Activated T-helper 1 cell treated with anti-CD3 and anti-CD28 coated beads, Interleukin-12 subunit alpha, Interleukin-12 subunit beta, Interleukin-2, Interleukin-4 antibody, amounts not matched to agents 30 ng/mL and 10 ng/mL and 1 ng/mL, durations not matched to agents 14 hours and 24 hours and 36 hours (primary cell): ENCODE data around the gene GREB1. TPM values are rescaled to one million over a fixed set of nuclear protein-coding genes. Genes with fewer than 3 reads are reported as not detected.
A peak's percentile ranks its signal among the peaks of the same experiment; 100 is the strongest.

Experiments
- DNase-seq: peaks from one replicate; pipeline ENCODE4 v3.0.0; 2021; ENCODE audit warnings: low spot score
- H3K27ac Mint-ChIP-seq: one replicate; pipeline ENCODE4 v1.8.0; 2021; ENCODE audit warnings: mild to moderate bottlenecking, mixed read lengths
- H3K27me3 Mint-ChIP-seq: one replicate; pipeline ENCODE4 v1.8.0; 2022; ENCODE audit warnings: mild to moderate bottlenecking, moderate library complexity, mixed read lengths; ENCODE audit not compliant: insufficient read depth
- H3K36me3 Mint-ChIP-seq: one replicate; pipeline ENCODE4 v1.8.0; 2021; ENCODE audit warnings: low read depth, mixed read lengths
- H3K4me1 Mint-ChIP-seq: one replicate; pipeline ENCODE4 v1.8.0; 2021; ENCODE audit warnings: low read depth, mixed read lengths
- H3K4me3 Mint-ChIP-seq: one replicate; pipeline ENCODE4 v1.8.0; 2021; ENCODE audit warnings: mild to moderate bottlenecking, moderate library complexity, mixed read lengths
- H3K9me3 Mint-ChIP-seq: one replicate; pipeline ENCODE4 v1.8.0; 2021; ENCODE audit warnings: mixed read lengths
- intact Hi-C: fragments of 100-400 bp; cut with micrococcal nuclease; formaldehyde crosslinking; loops from one replicate; pipeline ENCODE4 v1.15.1; 2024
- total RNA-seq: library from RNA; stranded (reverse); gene quantifications from 2 replicates; pipeline ENCODE4 v1.2.3, GENCODE V29; 2022

Gene GREB1
- total RNA-seq, 1 donor from 2014 or later: 0.41 TPM

DNA sequence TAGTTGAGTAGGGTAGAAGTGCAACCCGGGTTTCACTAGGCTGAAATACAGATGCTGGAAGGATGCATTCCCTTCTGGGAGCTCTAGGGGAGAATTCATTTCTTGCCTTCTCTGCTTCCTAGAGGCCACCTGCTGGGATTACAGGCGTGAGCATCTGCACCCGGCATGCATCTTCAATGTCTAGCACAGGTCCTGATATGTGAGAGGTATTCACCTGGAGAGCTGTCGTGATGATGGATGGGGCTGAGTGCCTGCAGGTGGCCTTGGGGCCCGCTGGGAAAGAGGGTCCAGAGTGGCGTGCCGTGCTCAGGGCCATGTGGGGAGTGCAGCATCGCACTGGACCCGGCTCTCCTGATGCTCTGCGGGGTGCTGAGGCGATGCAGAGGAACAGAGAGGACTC is 142.8 kb downstream of the GREB1 start:
- H3K27me3 Mint-ChIP-seq: peaks cover 47% of the 10 kb centered on the region

DNA sequence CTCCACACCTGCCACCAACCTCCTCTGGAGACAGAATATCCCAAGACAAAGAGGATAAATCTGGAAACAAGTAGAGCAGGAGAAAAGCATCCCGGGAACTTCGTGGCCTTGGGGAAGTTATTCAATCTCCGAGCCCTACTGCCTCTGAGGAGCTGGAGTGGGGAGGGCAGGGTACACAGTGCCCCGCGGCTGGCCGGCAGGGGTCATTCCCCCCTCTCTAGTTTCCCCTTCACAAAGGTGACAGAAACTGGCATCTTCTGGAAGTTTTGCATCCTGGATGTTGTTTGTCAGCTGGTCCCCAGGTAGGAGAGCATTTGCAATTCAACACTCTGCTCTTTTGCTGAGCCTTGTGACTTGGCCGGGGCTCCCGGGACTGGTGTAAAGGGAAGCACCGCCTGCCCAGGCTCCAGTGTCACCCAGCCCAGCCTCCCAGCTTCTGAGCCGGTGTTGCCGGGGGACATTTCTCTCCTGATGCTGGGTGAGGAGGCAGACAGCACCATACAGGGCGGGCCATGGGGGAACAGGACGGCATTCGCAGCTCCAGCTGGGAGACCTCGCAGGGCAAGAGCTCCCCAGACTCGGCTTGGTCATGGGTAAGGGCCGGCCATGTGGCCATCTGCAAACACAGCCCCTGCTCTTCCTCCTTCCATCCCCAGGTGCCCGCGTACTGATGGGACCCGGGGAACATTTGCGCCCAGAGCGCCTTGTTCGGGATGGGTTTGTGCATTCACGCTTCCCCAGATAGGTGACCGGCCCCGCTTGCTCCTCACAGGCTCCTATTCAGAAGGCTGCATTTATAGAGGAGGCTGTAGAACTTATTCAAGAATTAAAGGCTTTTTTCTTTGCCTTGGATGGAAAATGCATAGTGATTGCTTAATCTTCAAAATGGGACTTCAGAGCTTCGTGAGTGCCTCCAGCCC is 143.6 kb downstream of the GREB1 start:
- Mint-ChIP-seq H3K27ac (no peak overlapping the region), H3K9me3 (no peaks in the 10 kb centered on the region), H3K4me1 (no peaks in the 10 kb centered on the region), H3K36me3 (no peaks in the 10 kb centered on the region), H3K27me3 (peaks cover 45% of the 10 kb centered on the region), H3K4me3 (no peak overlapping the region)
- DNase-seq: no peak
- intact Hi-C loops: no loop called here

More for the DNA sequence above, 142.8 kb downstream of the GREB1 start:
- no peaks in the 10 kb centered on the region for H3K9me3 Mint-ChIP-seq
- no peak overlapping the region for H3K27ac Mint-ChIP-seq
- no peaks in the 10 kb centered on the region for H3K36me3 Mint-ChIP-seq
- no peak overlapping the region for H3K4me3 Mint-ChIP-seq
- intact Hi-C loops: no loop called here
- no peak for DNase-seq
- H3K4me1 Mint-ChIP-seq: no peaks in the 10 kb centered on the region

DNA sequence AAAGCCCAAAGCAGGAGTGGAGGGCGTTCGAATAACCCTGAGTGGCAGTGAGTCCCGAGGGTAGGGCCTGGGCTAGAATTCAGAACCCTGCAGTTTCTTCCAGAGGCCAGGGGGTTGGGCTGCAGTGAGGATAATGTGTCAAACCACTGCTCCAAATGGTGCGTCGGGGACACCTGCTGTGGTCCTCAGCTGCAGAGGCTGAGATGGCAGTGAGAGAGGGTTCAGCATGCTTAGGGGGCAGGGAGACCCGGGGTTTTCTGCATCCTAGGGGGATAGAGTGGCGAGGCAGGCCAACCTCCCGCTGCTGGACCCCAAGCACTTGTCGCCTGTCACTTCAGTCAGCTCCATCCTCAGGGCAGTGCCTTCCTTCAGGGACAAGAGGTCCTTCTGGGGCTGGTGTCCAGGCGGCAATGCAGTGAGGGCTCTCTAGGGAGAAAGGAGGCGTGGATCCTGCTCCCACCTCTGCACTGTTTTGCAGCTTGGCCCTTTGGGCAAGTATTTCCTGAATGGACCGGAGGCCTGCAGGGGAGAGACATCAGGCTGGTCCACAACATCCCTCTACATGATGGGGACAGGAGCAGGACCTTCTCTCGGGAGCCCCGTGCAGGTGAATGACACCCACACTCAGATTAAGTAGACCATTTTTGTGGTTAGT is 144.6 kb downstream of the GREB1 start:
- no peak for DNase-seq

DNA sequence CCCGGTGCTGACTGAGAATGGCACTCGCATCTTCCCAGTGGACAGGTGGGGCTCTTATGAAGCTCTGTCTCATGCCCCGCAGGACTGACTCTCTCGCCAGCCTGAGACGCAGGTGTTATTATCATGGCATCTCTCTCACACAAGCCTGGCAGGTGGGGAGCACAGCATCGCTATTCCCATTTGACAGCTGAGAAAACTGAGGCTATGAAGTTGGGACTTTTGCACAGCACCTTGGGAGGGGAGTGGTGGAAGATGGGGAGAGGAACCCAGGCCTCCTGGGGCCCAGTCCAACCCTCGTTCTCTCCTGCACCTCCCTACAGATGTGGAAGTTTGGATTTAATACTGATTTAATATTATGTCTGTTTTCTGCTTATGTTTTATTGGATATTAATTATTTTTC is 145.2 kb downstream of the GREB1 start:
- H3K9me3 Mint-ChIP-seq: no peaks in the 10 kb centered on the region
- intact Hi-C loops: no loop called here
- no peaks in the 10 kb centered on the region for H3K36me3 Mint-ChIP-seq
- no peak for DNase-seq
- H3K4me3 Mint-ChIP-seq: no peak overlapping the region
- no peaks in the 10 kb centered on the region for H3K4me1 Mint-ChIP-seq
- peaks cover 49% of the 10 kb centered on the region for H3K27me3 Mint-ChIP-seq
- H3K27ac Mint-ChIP-seq: no peak overlapping the region

More for the DNA sequence above, 144.6 kb downstream of the GREB1 start:
- Mint-ChIP-seq H3K9me3 (no peaks in the 10 kb centered on the region), H3K4me1 (no peaks in the 10 kb centered on the region), H3K27ac (no peak overlapping the region), H3K4me3 (no peak overlapping the region), H3K36me3 (no peaks in the 10 kb centered on the region), H3K27me3 (peaks cover 50% of the 10 kb centered on the region)
- intact Hi-C loops: no loop called here

DNA sequence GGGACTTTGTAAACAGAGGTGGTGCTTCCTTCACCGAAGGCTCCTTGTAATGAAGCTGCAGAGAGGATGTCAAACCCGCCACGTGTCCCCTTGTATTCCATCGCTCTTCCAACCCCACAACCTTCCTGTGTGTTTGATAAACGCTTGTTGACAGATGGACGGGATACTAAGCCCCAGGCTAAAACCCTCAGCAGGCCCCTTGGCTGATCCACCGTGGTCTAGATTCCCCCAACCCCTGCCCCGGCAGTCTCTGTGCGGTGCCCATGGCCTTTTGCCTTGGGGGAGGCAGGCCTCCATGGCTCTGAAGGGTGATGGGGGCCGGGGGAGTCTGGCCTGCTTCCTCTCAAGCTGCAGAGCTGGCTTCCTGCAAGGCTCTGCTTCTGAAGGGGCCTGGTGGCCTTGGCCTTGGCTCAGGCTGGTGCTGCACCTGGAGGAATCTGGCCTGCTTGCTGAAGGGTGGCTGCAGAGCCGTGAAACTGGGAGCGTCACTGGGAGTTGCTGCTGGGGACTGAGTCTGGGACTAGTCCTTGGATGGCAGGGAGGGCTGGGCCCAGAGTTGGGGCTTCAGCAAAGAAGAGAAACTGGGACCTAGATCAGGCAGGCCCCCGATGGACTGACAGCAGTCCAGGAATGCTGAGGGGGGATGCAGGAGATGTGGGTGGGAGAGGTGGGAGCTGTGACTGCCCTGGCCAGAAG is 145.8 kb downstream of the GREB1 start:
- Mint-ChIP-seq H3K36me3 (no peaks in the 10 kb centered on the region), H3K27ac (no peak overlapping the region), H3K9me3 (no peaks in the 10 kb centered on the region), H3K4me3 (no peak overlapping the region), H3K27me3 (peaks cover 53% of the 10 kb centered on the region), H3K4me1 (no peaks in the 10 kb centered on the region)
- DNase-seq: no peak
- intact Hi-C loops: loop anchor here (5.0 kb wide), 1 partner anchor 547 kb away; a partner anchor contains a TSS

DNA sequence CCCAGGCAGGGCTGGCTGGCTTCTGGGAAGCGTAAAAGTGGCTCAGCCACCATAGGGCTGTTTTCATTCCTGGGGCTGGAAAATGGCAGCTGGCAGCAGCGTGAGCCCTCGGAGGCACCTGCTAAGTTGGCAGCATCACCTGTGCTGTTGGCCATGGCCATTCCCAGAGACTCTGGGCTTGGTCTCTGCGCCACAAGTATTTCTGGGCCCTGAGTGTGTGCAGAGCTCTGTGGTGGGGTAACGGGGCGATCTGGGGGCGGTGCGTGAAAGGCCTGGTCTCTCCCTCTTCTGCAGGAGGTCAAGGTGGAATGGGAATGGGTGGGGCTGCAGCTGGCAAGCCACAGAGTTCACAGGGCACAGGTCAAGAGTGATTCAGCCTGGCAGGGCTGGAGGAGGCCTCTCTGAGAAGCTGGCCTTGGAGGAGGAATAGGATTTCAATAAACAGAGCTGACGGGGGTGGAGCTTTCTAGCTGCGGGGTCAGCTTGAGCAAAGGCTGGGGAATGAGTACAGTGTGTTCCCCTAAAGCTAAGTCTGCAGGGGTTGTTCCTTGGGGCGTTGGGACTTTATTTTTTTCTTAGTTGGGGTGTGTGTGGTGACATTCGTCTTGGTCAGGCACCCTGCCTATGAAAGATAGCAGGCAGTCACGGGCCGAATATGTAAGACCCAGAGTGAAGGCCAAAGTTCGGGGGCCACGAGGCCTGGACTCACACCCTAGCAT is 146.5 kb downstream of the GREB1 start:
- intact Hi-C loops: loop anchor here (5.0 kb wide), 1 partner anchor 548 kb away; a partner anchor contains a TSS
- H3K9me3 Mint-ChIP-seq: no peaks in the 10 kb centered on the region
- no peaks in the 10 kb centered on the region for H3K36me3 Mint-ChIP-seq
- no peak overlapping the region for H3K27ac Mint-ChIP-seq
- no peak for DNase-seq
- H3K27me3 Mint-ChIP-seq: peaks cover 49% of the 10 kb centered on the region
- no peak overlapping the region for H3K4me3 Mint-ChIP-seq
- H3K4me1 Mint-ChIP-seq: no peaks in the 10 kb centered on the region

DNA sequence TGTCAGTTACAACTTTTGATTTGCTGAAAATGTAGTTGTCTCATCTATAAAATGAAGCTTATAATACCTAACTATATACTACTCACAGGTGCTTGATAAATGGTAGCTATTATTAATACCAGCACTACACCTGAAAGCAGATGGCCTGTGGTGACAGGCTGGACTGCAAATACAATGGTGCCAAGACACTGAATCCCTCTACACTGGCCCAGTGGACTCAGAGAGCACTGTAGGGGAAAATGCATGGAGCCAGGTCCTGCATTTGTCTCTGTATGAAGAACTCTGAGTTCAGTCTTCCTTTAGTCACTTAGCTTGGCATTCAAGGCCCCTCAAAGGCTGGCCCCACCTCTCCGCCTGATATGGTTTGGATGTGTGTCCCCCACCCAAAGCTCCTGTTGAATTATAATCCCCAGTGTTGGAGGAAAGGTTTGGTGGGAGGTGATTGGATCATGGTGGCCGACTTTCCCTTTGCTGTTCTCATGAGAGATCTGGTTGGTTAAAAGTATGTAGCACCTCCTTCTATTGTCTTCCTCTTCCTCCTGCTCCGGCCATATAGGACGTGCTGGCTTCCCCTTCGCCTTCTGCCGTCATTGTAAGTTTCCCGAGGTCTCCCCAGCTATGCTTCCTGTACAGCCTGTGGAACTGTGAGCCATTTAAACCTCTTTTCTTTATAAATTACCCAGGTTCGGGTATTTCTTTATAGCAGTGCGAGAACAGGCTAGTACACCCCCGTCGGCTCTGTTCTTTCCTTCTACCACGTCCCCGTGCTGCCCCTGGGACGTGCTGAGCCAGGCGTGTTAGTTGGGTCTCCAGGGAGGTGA is 147.3 kb downstream of the GREB1 start:
- Mint-ChIP-seq H3K27ac (no peak overlapping the region), H3K9me3 (no peaks in the 10 kb centered on the region), H3K36me3 (no peaks in the 10 kb centered on the region), H3K27me3 (peaks cover 56% of the 10 kb centered on the region), H3K4me3 (no peak overlapping the region), H3K4me1 (no peaks in the 10 kb centered on the region)
- DNase-seq: no peak
- intact Hi-C loops: loop anchor here (5.0 kb wide), 1 partner anchor 549 kb away; a partner anchor contains a TSS

DNA sequence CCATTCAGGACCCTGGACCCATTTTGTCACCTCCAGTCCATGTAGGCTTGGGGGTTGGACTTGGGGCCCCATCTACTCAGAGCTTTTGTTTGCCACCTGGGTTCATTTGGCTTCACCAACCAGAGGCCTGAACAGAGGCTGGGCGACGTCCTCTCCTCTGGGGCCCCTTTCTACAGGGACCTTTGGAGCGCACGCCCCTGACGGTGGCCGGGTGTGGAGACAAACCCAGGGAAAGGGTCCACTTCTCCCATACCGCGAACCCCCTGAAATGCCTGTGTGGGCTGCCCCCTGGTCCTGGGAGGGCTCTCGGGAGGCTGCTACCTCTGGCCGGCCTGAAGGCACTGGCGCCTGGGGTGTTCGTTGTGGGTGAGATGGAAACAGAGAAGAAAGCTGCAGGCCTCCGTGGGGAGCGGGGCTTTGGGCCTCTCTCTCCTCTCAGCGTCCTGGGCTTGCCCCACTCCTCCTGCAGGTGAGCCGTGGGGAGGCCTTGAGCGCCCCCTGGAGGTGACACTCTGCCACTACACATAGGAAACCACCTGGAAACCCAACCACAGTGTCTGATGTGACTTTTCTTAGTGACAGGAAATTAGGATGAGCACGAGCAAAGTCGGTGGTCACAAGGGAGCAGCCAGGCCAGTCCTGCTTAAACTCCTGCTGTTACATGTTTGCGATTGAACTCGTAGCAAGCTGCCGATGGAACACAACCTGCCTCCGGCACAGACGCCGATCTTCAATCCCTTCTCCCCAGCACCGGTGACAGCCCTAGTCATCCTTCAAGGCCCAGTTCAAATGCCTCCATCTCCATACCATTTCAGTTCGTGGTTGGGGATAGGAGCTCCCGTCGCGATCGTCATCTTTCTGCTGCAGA is 148.1 kb downstream of the GREB1 start:
- DNase-seq: peak; percentile 42
- Mint-ChIP-seq H3K4me1 (no peaks in the 10 kb centered on the region), H3K27me3 (peaks cover 53% of the 10 kb centered on the region), H3K9me3 (no peaks in the 10 kb centered on the region), H3K36me3 (no peaks in the 10 kb centered on the region), H3K4me3 (no peak overlapping the region), H3K27ac (no peak overlapping the region)
- intact Hi-C loops: loop anchor here (1.0 to 5.0 kb wide), 3 partner anchors 204 to 850 kb away; a partner anchor contains a TSS

DNA sequence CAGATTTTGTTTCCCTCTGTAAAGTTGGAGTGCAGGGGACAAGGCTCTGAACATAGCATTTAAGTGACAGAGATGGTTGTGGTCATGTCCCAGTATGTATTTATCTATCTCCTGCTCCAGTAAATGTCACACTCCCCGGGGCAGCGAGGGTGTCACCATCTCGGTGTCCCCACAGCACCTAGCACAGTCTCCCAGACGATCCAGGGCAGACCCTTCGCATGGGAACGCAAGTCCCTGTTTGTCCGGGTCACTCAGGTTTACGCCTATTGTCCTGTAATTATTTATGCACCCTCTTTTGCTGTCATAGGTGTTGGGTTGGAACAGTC is 148.7 kb downstream of the GREB1 start:
- DNase-seq: no peak
- Mint-ChIP-seq H3K36me3 (no peaks in the 10 kb centered on the region), H3K27me3 (peaks cover 50% of the 10 kb centered on the region), H3K9me3 (no peaks in the 10 kb centered on the region), H3K4me1 (no peaks in the 10 kb centered on the region), H3K27ac (no peak overlapping the region), H3K4me3 (no peak overlapping the region)
- intact Hi-C loops: loop anchor here (1.0 to 5.0 kb wide), 3 partner anchors 204 to 850 kb away; a partner anchor contains a TSS

DNA sequence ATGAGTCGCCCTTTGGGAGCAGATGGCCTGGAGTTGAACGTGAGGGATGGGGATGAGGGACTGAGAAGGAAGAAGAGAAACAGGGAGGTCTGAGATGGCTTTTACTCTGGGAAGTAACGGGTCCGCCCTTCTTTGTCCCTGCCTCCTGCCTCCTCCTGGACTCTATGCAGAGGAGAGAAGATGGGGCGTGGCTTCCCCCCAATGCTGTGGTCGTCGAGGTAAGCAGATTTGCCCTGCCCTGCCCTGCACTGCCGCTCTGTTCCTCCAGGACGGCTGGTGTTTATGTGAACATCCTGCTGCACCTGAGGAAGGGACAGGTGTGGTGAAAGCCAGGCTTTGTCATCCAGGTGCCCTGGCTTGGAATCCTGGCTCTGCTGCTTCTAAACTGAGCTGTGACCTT is 149.6 kb downstream of the GREB1 start:
- intact Hi-C loops: loop anchor here (5.0 kb wide), 1 partner anchor 551 kb away; a partner anchor contains a TSS
- Mint-ChIP-seq H3K27ac (no peak overlapping the region), H3K36me3 (no peaks in the 10 kb centered on the region), H3K4me3 (no peak overlapping the region), H3K9me3 (no peaks in the 10 kb centered on the region), H3K4me1 (peaks cover 7% of the 10 kb centered on the region), H3K27me3 (peaks cover 45% of the 10 kb centered on the region)
- no peak for DNase-seq

DNA sequence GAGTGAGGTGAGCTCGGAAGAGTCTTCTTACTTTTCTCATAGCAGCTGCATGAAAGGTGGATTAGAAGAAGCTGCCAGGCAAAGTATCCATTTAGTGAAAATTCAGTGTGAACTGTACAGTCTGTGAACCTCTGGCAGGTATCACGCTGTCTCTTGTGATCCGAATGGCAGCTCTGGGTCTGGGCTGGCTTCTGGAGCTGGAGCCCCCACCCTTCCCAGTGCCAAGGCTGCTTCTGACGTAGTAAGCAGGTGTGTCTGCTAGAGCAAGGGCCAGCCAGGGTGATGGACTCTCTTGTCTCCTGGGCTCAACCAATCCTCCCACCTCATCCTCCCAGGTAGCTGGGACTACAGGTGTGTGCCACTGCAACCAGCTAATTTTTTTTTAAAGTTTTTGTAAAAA is 150.1 kb downstream of the GREB1 start:
- intact Hi-C loops: loop anchor here (5.0 kb wide), 1 partner anchor 552 kb away; a partner anchor contains a TSS
- H3K4me3 Mint-ChIP-seq: no peak overlapping the region
- H3K4me1 Mint-ChIP-seq: peaks cover 10% of the 10 kb centered on the region
- DNase-seq: no peak
- no peaks in the 10 kb centered on the region for H3K36me3 Mint-ChIP-seq
- no peaks in the 10 kb centered on the region for H3K9me3 Mint-ChIP-seq
- peaks cover 40% of the 10 kb centered on the region for H3K27me3 Mint-ChIP-seq
- no peak overlapping the region for H3K27ac Mint-ChIP-seq
